HCT116 (cell line): ENCODE results near the gene CCK. TPM values are rescaled to one million over a fixed set of nuclear protein-coding genes. Genes with fewer than 3 reads are reported as not detected.

Experiments used
- ATAC-seq: fragments of 200-7000 bp; cut with Tn5 transposase; 2 replicates; pipeline ENCODE4 v1.9.1; 2020; ENCODE audit warnings: mild to moderate bottlenecking, moderate library complexity
- BruUV-seq: library from RNA; stranded (reverse); fragments of 400-500 nt; replicated peaks from 2 replicates; lab custom pipeline; 2021; lab: Mats Ljungman, UMichigan
- CTCF ChIA-PET: fragments of 300-600 bp; sonication (Branson Sonifier 250); formaldehyde crosslinking; loops from one replicate; lab custom pipeline; 2021; ENCODE audit warnings: antibody characterized with exemption; lab: Charles Lee
- POLR2A ChIA-PET: fragments of 300-600, 350-600 bp; sonication (Branson Sonifier 250); formaldehyde crosslinking; loops from one replicate; lab custom pipeline; 2021; ENCODE audit warnings: antibody characterized with exemption; lab: Charles Lee
- RAD21 ChIA-PET, 2 experiments: fragments of 300-600 bp; sonication (Branson Sonifier 250); formaldehyde crosslinking; loops; one replicate each; lab custom pipeline; 2023; ENCODE audit warnings: low total read pairs in 2 of 2; ENCODE audit not compliant: uncharacterized antibody in 2 of 2, unreplicated experiment in 2 of 2, low non-redundant PET in 1 of 2; lab: Charles Lee
- DNase-seq: peaks from one replicate; pipeline ENCODE4 v3.0.0-alpha.2; 2010; ENCODE audit warnings: low read depth, low spot score
- H2AFZ ChIP-seq: fragments of 200-600 bp; shearing (Covaris generic), sonication (generic); 2 replicates; pipeline ENCODE4 v1.6.1; 2017; ENCODE audit warnings: low read depth, mixed run types, mixed read lengths, antibody characterized with exemption, low read length; ENCODE audit not compliant: poor library complexity, severe bottlenecking
- H3K27ac ChIP-seq: 2 replicates; pipeline ENCODE4 v1.5.1; 2012; ENCODE audit warnings: low read depth, low read length
- H3K27me3 ChIP-seq: fragments of 200-600 bp; sonication (generic); 2 replicates; pipeline ENCODE4 v1.6.1; 2016; ENCODE audit warnings: mixed run types, low read length, mixed read lengths; ENCODE audit not compliant: insufficient read depth
- H3K36me3 ChIP-seq, 2 experiments: fragments of 200-500 bp in 1 of 2; fragments of 200-600 bp in 1 of 2; sonication (Bioruptor generic) in 1 of 2; sonication (generic) in 1 of 2; 2 replicates each; pipeline versions ENCODE4 v1.5.1 to v1.6.1; 2014 to 2016; ENCODE audit warnings: low read length in 2 of 2, inconsistent platforms in 1 of 2, mixed read lengths in 1 of 2, mixed run types in 1 of 2; ENCODE audit not compliant: insufficient read depth in 2 of 2, control insufficient read depth in 1 of 2
- H3K4me1 ChIP-seq, 2 experiments: fragments of 200-600 bp in 1 of 2; sonication (generic) in 1 of 2; 2 replicates each; pipeline versions ENCODE4 v1.5.1 to v1.6.1; 2012 to 2017; ENCODE audit warnings: low read length in 2 of 2, inconsistent platforms in 1 of 2, mild to moderate bottlenecking in 1 of 2, mixed read lengths in 1 of 2, mixed run types in 1 of 2, moderate library complexity in 1 of 2; ENCODE audit not compliant: insufficient read depth in 2 of 2, control insufficient read depth in 1 of 2
- H3K4me2 ChIP-seq: fragments of 200-600 bp; sonication (generic); 2 replicates; pipeline ENCODE4 v1.6.1; 2017; ENCODE audit warnings: mixed run types, low read length, mixed read lengths
- H3K4me3 ChIP-seq, 2 experiments: fragments of 200-600 bp in 1 of 2; sonication (generic) in 1 of 2; replicated peaks in 1 of 2; 2 replicates each; pipeline ENCODE4 v1.5.1; 2011 to 2016; ENCODE audit warnings: low read length in 2 of 2, control low read depth in 1 of 2, low read depth in 1 of 2, mild to moderate bottlenecking in 1 of 2, mixed read lengths in 1 of 2, mixed run types in 1 of 2
- H3K79me2 ChIP-seq: fragments of 200-600 bp; sonication (generic); 2 replicates; pipeline ENCODE4 v1.6.1; 2017; ENCODE audit warnings: mild to moderate bottlenecking, mixed run types, low read length, moderate library complexity, mixed read lengths; ENCODE audit not compliant: insufficient read depth
- H3K9ac ChIP-seq: fragments of 200-600 bp; sonication (generic); 2 replicates; pipeline ENCODE4 v1.6.1; 2016; ENCODE audit warnings: low read length, mixed read lengths
- H3K9me2 ChIP-seq: fragments of 200-600 bp; sonication (generic), shearing (Covaris generic); 2 replicates; pipeline ENCODE4 v1.6.1; 2017; ENCODE audit warnings: mixed run types, mild to moderate bottlenecking, moderate library complexity; ENCODE audit not compliant: insufficient read depth
- H3K9me3 ChIP-seq, 2 experiments: fragments of 200-500 bp in 1 of 2; fragments of 200-600 bp in 1 of 2; sonication (Bioruptor generic) in 1 of 2; sonication (generic) in 1 of 2; 2 replicates each; pipeline ENCODE4 v1.6.1; 2014 to 2017; ENCODE audit warnings: low read length in 2 of 2, mixed read lengths in 2 of 2, inconsistent platforms in 1 of 2, low read depth in 1 of 2, mild to moderate bottlenecking in 1 of 2, mixed run types in 1 of 2, moderate library complexity in 1 of 2; ENCODE audit not compliant: control insufficient read depth in 1 of 2, insufficient read depth in 1 of 2
- H4K20me1 ChIP-seq: fragments of 200-600 bp; sonication (generic), shearing (Covaris generic); 2 replicates; pipeline ENCODE4 v1.6.1; 2017; ENCODE audit warnings: mixed run types, mild to moderate bottlenecking, moderate library complexity; ENCODE audit not compliant: insufficient read depth
- CBX3 ChIP-seq: IDR thresholded peaks from 2 replicates; pipeline ENCODE4 v1.6.1; 2012; ENCODE audit warnings: low read depth
- CEBPB ChIP-seq: IDR thresholded peaks from 2 replicates; pipeline ENCODE4 v1.6.1; 2012; ENCODE audit warnings: low read depth
- ELF1 ChIP-seq: IDR thresholded peaks from 2 replicates; pipeline ENCODE4 v1.6.1; 2012; ENCODE audit warnings: low read depth, borderline replicate concordance
- EZH2 ChIP-seq: fragments of 200-600 bp; sonication (generic); IDR thresholded peaks from 2 replicates; pipeline ENCODE4 v1.6.1; 2017; ENCODE audit warnings: antibody characterized with exemption, mixed run types
- POLR2AphosphoS5 ChIP-seq: IDR thresholded peaks from 2 replicates; pipeline ENCODE4 v1.6.1; 2011; ENCODE audit warnings: mild to moderate bottlenecking, low read depth, low read length, moderate library complexity
- RAD21 ChIP-seq: IDR thresholded peaks from 2 replicates; pipeline ENCODE4 v1.6.1; 2012; ENCODE audit warnings: low read depth, mild to moderate bottlenecking
- YY1 ChIP-seq: IDR thresholded peaks from 2 replicates; pipeline ENCODE4 v1.6.1; 2011; ENCODE audit warnings: low read length, low read depth, moderate library complexity, mild to moderate bottlenecking; ENCODE audit not compliant: insufficient replicate concordance; ENCODE audit errors: extremely low read depth
- ZNF274 ChIP-seq: fragments of 200-500 bp; sonication (Bioruptor generic); IDR thresholded peaks from 2 replicates; pipeline ENCODE4 v1.6.1; 2014; ENCODE audit warnings: mild to moderate bottlenecking, low read depth, low read length, inconsistent platforms
- intact Hi-C: fragments of 100-400 bp; cut with micrococcal nuclease; formaldehyde crosslinking; loops from 2 replicates; pipeline ENCODE4 v1.10.0; 2022
- total RNA-seq: library from RNA; stranded (reverse); gene quantifications from one replicate; pipeline ENCODE4 v1.2.1, GENCODE V29; 2021; ENCODE audit not compliant: unreplicated experiment

Gene CCK
- total RNA-seq, 1 experiment from 2014 or later, result 0.32 TPM

DNA sequence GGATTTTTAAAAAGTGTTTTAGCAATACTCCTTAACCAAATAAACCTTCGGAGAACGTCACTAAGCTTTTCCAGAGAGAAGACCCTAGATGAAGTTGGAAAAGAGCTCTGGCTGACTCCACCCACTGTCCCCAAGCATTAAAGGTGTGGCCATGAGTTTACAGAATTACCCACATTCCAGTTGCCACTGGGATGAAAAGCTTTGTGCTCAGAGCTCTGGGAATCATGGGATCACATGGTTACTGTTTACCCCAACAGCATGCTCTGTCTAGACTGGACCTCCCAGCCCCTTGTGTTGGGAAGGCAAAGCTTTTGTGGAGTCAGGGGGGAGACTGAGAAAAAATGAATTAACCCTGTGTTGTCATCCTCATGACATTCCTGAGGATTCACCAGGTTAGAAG is 55.3 kb downstream of the CCK start:
- ChIA-PET RAD21 (no interaction called here), POLR2A (no interaction called here), CTCF (interaction anchor here (1.9 kb wide), 1 partner anchor 20 kb away, joined by 10 read pairs; no protein-coding TSS in a partner anchor)
- Histone ChIP-seq H3K4me1 (peaks cover 2 to 12% of the 10 kb centered on the region in 2 experiments; a peak in 2 of 4 replicates), H2AFZ (no peak overlapping the region), H3K27me3 (no peaks in the 10 kb centered on the region), H3K4me2 (no peak overlapping the region), H3K36me3 (0 out of 4 replicates have a peak, but pooled peaks cover 0 to 2% of the 10 kb centered on the region in 2 experiments), H3K9ac (no peak overlapping the region), H3K9me3 (no peaks in the 10 kb centered on the region), H3K79me2 (no peaks in the 10 kb centered on the region), H3K27ac (no peak overlapping the region), H4K20me1 (no peaks in the 10 kb centered on the region), H3K4me3 (no peak overlapping the region), H3K9me2 (no peaks in the 10 kb centered on the region)
- no TSS peak for BruUV-seq
- ATAC-seq (no peak), DNase-seq (no peak)
- TF ChIP-seq YY1, result no peak
- no peak for TF ChIP-seq EZH2
- intact Hi-C loops, result no loop called here

DNA sequence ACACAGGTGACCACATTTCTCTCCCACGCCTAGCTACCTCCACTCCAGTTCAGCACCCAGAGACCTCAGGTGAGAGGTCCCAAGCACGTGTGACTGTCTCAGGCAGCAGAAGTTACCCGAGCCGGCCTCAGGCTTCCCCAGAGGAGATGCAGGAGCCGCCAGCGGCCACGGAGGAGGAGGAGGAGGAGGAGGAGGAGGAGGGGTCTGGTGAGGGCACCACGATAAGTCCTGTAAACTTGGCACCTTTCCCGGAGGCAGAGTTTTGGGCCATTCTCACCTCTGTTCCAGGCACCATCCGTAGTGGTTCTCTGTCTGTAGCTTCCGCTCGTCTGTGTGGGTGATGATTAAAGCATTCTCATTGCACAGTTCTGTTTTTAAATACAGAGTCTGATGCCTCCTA is 56.1 kb downstream of the CCK start:
- H3K4me1 ChIP-seq, result peaks cover 2 to 12% of the 10 kb centered on the region in 2 experiments; a peak in 2 of 4 replicates
- no peak for DNase-seq
- intact Hi-C loops, result no loop called here
- no peaks in the 10 kb centered on the region for H3K9me3 ChIP-seq
- CTCF ChIA-PET, result no interaction called here
- H2AFZ ChIP-seq, result no peak overlapping the region
- TF ChIP-seq EZH2 (no peak), CEBPB (no peak), POLR2AphosphoS5 (no peak), CBX3 (no peak), ZNF274 (no peak), ELF1 (no peak), RAD21 (no peak)
- H4K20me1 ChIP-seq, result no peaks in the 10 kb centered on the region
- H3K27me3 ChIP-seq, result no peaks in the 10 kb centered on the region
- BruUV-seq, result no TSS peak
- no peak for ATAC-seq
- RAD21 ChIA-PET, result no interaction called here
- no peak overlapping the region for H3K27ac ChIP-seq
- H3K9me2 ChIP-seq, result no peaks in the 10 kb centered on the region
- H3K4me3 ChIP-seq, result no peak overlapping the region
- H3K9ac ChIP-seq, result no peak overlapping the region
- H3K36me3 ChIP-seq, result 0 out of 4 replicates have a peak, but pooled peaks cover 0 to 2% of the 10 kb centered on the region in 2 experiments
- POLR2A ChIA-PET, result no interaction called here
- no peaks in the 10 kb centered on the region for H3K79me2 ChIP-seq
- no peak overlapping the region for H3K4me2 ChIP-seq

Other genes starting within 250 kb of the CCK start
- gene TRAK1, start 174.8 kb downstream of the CCK start, total RNA-seq, result 25.9 TPM
- gene LYZL4, start 144.4 kb upstream of the CCK start, total RNA-seq, result not detected
- 9.6 TPM for gene VIPR1, start 236.5 kb upstream of the CCK start, total RNA-seq